GM19397 (cell line): ENCODE measurements around the gene XRCC6.
"Not testable (repeated sequence)": the region's sequence is repeated elsewhere in the genome, so short reads cannot be mapped to it uniquely, and the experiment has no call there.

Experiments
- ATAC-seq: cut with Tn5 transposase; IDR thresholded peaks from one replicate; pipeline ENCODE4 v1.9.1; 2021; ENCODE audit warnings: mild to moderate bottlenecking, moderate library complexity; ENCODE audit not compliant: unreplicated experiment

Gene XRCC6

DNA sequence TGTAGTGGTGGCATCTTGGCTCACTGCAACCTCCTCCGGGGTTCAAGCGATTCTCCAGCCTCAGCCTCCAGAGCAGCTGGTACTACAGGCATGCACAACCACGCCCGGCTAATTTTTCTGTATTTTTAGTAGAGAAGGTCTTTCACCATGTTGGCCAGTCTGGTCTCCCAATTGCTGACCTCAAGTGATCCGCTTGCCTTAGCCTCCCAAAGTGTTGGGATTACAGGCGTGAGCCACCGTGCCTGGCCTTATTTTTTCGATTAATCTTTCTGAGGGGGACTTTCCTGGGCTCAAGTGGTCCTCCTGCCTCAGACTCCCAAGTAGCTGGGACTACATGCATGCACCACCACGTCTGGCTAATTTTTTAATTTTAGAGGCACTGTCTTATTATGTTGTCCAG is 62.0 kb downstream of the XRCC6 start:
- no peak for ATAC-seq

DNA sequence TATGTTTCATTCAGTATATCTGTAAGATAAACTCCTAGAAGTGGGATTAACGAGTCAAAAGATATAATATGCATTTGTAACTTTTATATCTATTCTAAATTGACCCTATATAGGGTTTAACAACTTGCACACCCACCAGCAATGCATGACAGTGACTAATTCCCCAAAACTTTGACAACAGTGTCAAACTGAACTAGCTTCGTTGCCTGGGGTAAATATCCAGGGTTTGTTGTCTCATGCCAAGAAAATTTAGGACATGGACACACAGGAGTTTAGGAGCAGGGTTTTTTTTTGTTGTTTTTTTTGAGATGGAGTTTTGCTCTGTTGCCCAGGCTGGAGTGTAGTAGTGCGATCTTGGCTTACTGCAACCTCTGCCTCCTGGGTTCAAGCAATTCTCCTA is 62.5 kb downstream of the XRCC6 start:
- ATAC-seq: no peak

DNA sequence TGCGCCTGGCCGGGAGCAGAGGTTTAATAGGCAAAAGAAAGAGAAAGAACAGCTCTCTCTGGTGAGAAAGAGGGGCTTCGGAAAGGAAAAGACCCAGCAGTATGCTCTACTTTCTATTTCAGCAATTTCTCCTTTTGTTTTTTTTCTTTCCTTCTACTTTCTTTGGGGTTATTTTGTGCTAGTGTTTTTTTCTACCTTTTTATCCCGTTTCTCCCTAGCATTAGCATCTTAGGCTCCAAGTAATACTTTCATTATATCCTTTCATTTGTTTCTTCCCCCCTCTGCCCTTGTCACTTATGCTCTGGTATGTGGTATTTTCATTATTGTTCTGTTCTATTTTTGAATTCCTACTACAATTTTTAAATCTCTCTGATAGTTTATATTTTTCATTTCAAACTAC is 63.1 kb downstream of the XRCC6 start:
- no peak for ATAC-seq

DNA sequence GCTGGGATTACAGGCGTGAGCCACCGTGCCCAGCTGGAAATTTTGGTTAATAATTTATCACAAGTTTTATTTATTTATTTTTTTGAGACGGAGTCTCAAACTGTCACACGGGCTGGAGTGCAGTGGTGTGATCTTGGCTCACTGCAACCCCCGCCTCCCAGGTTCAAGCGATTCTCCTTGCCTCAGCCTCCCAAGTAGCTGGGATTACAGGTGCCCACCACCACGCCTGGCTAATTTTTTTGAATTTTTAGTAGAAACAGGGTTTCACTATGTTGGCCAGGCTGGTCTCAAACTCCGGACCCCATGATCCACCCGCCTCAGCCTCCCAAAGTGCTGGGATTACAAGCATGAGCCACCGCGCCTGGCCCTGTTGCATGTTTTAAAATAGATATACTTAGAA is 65.8 kb downstream of the XRCC6 start:
- ATAC-seq: not testable (repeated sequence)

DNA sequence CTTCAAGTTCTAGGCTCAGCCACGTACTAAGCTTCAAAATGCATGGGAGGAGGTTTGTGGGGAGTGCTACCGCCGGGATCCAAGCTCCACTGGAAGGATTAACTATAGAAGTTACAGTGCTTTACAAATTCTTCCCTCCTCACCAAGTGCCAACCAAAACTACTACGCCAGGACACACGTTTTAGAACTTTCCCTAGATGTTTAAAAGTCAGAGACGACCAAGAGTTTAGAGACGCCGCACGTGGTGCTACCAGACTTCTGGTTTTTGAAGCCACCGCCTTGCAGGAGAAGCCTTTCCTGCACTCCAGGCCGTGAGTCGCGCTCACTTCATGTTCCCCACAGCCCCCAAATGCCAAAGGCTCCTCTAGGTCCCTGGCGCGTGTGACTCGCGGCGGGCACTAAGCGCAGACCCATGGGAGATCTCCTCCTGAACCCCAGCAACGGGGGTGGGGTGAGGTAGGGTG is 66.8 kb downstream of the XRCC6 start:
- no peak for ATAC-seq

GRCh38 chr22:41688365-41689211 is 67.5 kb downstream of the XRCC6 start, which contains the start of gene SNU13:
Gene SNU13, minus strand, starts transcription at chr22:41688867. Its CDS starts 71 bp downstream, at chr22:41688796.
- peak; percentile 78 for ATAC-seq

DNA sequence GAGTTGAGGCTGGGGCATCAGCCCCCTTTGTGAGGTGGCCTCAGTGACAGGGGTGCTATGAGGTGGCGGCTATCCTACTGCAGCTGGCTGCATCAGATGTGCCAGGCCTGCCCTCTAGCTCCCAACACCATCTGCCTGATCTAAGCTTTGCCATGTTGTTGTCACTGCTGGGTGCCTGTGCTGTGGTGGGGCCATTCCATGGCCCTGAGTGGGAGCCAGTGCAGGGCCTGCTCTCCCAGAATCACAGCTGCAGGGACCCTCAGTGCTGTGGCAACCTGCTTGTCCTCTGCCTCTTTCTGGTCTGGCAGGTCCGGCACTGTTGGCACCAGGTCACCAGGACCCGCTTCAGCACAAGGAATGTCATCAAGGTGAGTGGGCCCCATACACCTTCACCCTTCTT is 69.4 kb downstream of the XRCC6 start:
- ATAC-seq: no peak

- ATAC-seq: no peak
Observed at GRCh38 chr22:41695211-41695610, 74.1 kb downstream of the XRCC6 start.

- no peak for ATAC-seq
Observed at GRCh38 chr22:41696703-41697102, 75.6 kb downstream of the XRCC6 start.

- no peak for ATAC-seq
Observed at GRCh38 chr22:41697126-41697775, 76.2 kb downstream of the XRCC6 start.

DNA sequence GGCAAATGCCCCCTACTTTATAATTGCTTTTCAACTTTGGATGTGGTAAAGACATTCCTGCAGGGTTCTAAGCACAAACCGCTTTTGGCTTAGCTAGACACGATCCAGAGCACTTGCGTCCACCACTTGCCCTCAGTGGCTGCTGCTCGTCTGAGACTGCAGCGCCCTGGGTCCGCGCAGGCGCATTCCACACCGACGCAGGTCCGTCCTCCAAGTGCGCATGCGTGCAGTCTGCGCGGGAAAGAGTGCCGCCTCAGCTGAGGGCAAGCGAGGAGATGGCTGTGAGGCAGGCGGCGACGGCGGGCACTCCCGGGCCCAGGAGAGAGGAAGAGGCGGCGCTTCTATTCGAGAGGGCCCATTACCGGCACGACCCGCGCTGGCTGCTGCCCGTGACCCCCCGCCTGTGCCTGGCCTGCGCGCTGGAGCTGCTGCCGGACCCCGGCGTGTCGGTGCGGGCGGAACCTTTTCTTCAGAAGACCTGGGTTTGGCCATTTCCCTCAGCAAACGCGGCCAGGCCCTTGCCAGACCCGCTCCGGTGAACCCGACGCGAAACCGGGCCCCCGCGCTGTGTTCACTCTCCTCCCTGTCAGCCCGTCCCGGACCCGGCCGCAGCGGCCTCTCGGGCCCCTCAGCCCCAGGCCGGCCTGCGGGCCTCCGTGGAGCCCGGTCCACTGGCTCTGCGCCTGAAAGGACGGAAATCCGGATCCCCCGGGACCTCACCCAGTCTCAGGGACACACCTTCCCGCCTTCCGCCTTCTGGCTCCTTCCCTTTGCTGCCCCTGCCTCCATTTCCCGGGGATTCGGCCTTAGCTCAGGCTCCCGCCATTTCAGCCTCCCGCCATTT is 78.4 kb downstream of the XRCC6 start, which contains the start of gene MEI1:
Gene MEI1 (plus strand): TSS at position 240 of the 844 bp plus-strand sequence. CDS start 36 bp downstream, at position 276.
- ATAC-seq: no peak

- ATAC-seq: no peak
Observed at GRCh38 chr22:41700108-41700364, 78.9 kb downstream of the XRCC6 start.

DNA sequence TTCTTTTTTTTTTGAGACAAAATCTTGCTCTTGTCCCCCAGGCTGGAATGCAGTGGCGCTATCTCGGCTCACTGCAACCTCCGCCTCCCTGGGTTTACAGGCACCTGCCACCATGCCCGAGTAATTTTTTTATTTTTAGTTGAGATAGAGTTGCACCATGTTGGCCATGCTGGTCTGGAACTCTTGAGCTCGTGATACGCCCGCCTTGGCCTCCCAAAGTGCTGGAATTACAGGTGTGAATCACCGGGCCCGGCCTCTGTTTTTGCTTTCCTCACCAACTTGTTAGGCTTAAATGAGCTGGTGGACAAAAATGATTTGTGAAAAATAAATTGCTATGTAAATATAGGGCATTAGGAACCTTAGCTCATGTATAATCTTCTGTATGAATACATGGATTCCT is 81.7 kb downstream of the XRCC6 start:
- no peak for ATAC-seq

DNA sequence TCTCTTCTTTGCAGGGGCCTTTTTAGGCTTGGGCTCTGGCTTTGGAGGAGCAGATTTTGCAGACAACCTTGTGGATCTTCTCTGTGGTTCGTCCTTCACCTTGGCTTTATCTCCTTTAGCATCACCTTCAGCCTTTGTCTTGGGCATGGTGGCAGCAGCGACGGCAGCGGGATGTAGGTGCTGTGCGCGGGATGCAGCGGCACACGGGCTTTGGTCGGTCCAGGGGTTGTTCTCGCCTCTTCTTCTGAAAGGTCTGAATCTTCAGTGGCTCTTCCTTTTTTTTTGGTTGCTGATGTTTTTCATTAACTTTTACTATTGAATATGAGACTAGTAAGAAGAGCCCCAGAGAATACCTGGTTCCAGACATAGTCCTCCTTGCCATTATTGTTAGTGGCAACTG is 88.2 kb downstream of the XRCC6 start:
- no peak for ATAC-seq

DNA sequence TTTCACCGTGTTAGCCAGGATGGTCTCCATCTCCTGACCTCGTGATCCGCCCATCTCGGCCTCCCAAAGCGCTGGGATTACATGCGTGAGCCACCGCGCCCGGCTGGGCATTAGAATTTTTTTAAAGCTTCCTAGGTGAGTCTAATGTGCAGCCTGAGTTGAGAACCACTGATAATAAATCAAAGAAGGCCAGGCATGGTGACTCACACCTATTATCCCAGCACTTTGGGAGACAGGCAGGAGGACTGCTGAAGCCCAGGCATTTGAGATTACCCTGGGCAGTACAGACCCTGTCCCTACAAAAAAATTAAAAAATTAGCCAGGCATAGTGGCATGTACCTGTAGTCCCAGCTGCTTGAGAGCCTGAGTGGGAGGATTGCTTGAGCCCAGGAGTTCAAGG is 91.9 kb downstream of the XRCC6 start:
- no peak for ATAC-seq
